Neural cell (in vitro differentiated cells): ENCODE results near the gene P2RY8. TPM values are rescaled to one million over a fixed set of nuclear protein-coding genes. Genes with fewer than 3 reads are reported as not detected.

Source experiments
- H2AFZ ChIP-seq: fragments of 200-600, 300-800 bp; sonication (generic), shearing (Covaris generic); 2 replicates; pipeline ENCODE4 v1.6.0; 2014; ENCODE audit warnings: low read depth, mild to moderate bottlenecking, antibody characterized with exemption, low read length, moderate library complexity
- H3F3A ChIP-seq: fragments of 200-600 bp; shearing (Covaris generic); 2 replicates; pipeline ENCODE4 v1.6.1; 2016; ENCODE audit warnings: mild to moderate bottlenecking, moderate library complexity, mixed read lengths, antibody characterized with exemption, low read length; ENCODE audit not compliant: insufficient read depth, poor library complexity, severe bottlenecking
- H3K27ac ChIP-seq: fragments of 200-600, 300-800 bp; sonication (generic), shearing (Covaris generic); 2 replicates; pipeline ENCODE4 v1.5.1; 2014; ENCODE audit warnings: mild to moderate bottlenecking, low read length, moderate library complexity
- H3K27me3 ChIP-seq: fragments of 300-800, 200-600 bp; sonication (generic), shearing (Covaris generic); 2 replicates; pipeline ENCODE4 v1.6.0; 2014; ENCODE audit warnings: mild to moderate bottlenecking, low read depth, low read length, moderate library complexity; ENCODE audit not compliant: insufficient read depth
- H3K36me3 ChIP-seq: fragments of 300-800, 200-600 bp; sonication (generic), shearing (Covaris generic); 2 replicates; pipeline ENCODE4 v1.5.1; 2014; ENCODE audit warnings: mild to moderate bottlenecking, antibody characterized with exemption, low read length, moderate library complexity; ENCODE audit not compliant: insufficient read depth
- H3K4me2 ChIP-seq: fragments of 300-800, 200-600 bp; sonication (generic), shearing (Covaris generic); 2 replicates; pipeline ENCODE4 v1.6.0; 2014; ENCODE audit warnings: mild to moderate bottlenecking, low read length
- H3K4me3 ChIP-seq: fragments of 300-800, 200-600 bp; sonication (generic), shearing (Covaris generic); 2 replicates; pipeline ENCODE4 v1.5.1; 2014; ENCODE audit warnings: mild to moderate bottlenecking, low read length, moderate library complexity
- H3K79me2 ChIP-seq: fragments of 200-600 bp; shearing (Covaris generic); replicated peaks from 2 replicates; pipeline ENCODE4 v1.6.0; 2014; ENCODE audit warnings: mild to moderate bottlenecking, low read length, moderate library complexity; ENCODE audit not compliant: insufficient read depth
- H3K9ac ChIP-seq: fragments of 300-800, 200-600 bp; sonication (generic), shearing (Covaris generic); 2 replicates; pipeline ENCODE4 v1.6.1; 2016; ENCODE audit warnings: mild to moderate bottlenecking, low read length, mixed read lengths
- H3K9me2 ChIP-seq: fragments of 200-600 bp; shearing (Covaris generic); 2 replicates; pipeline ENCODE4 v1.6.1; 2016; ENCODE audit warnings: mild to moderate bottlenecking, low read length, mixed read lengths; ENCODE audit not compliant: insufficient read depth
- H3K9me3 ChIP-seq: fragments of 200-600, 300-800 bp; sonication (generic), shearing (Covaris generic); 2 replicates; pipeline ENCODE4 v1.6.1; 2016; ENCODE audit warnings: mild to moderate bottlenecking, mixed run types, low read length, moderate library complexity, mixed read lengths
- H4K20me1 ChIP-seq: fragments of 200-600 bp; shearing (Covaris generic); 2 replicates; pipeline ENCODE4 v1.6.1; 2016; ENCODE audit warnings: mild to moderate bottlenecking, mixed run types; ENCODE audit not compliant: insufficient read depth
- CTCF ChIP-seq: fragments of 450-650 bp; IDR thresholded peaks from 2 replicates; pipeline ENCODE4 v1.5.1; 2014; ENCODE audit warnings: antibody characterized with exemption, mild to moderate bottlenecking, moderate library complexity; ENCODE audit not compliant: poor library complexity, severe bottlenecking
- EP300 ChIP-seq: fragments of 450-650 bp; conservative IDR thresholded peaks from 2 replicates; pipeline ENCODE4 v1.6.1; 2014; ENCODE audit warnings: antibody characterized with exemption, mild to moderate bottlenecking, moderate library complexity; ENCODE audit not compliant: poor library complexity, severe bottlenecking
- EZH2 ChIP-seq: fragments of 200-600, 300-800 bp; shearing (Covaris generic), sonication (generic); IDR thresholded peaks from 2 replicates; pipeline ENCODE4 v1.6.1; 2014; ENCODE audit warnings: antibody characterized with exemption, low read length, borderline replicate concordance, mild to moderate bottlenecking; ENCODE audit not compliant: insufficient read depth, poor library complexity, severe bottlenecking
- MXI1 ChIP-seq: fragments of 450-650 bp; conservative IDR thresholded peaks from 2 replicates; pipeline ENCODE4 v1.6.1; 2014; ENCODE audit warnings: antibody characterized with exemption, mild to moderate bottlenecking; ENCODE audit not compliant: poor library complexity, severe bottlenecking
- POLR2AphosphoS5 ChIP-seq: IDR thresholded peaks from 2 replicates; pipeline ENCODE4 v1.6.1; 2012
- RAD21 ChIP-seq: fragments of 450-650 bp; conservative IDR thresholded peaks from 2 replicates; pipeline ENCODE4 v1.6.1; 2014; ENCODE audit warnings: antibody characterized with exemption, mild to moderate bottlenecking, moderate library complexity
- REST ChIP-seq: IDR thresholded peaks from 2 replicates; pipeline ENCODE4 v1.6.1; 2012; ENCODE audit warnings: borderline replicate concordance
- SMC3 ChIP-seq: fragments of 450-650 bp; conservative IDR thresholded peaks from 2 replicates; pipeline ENCODE4 v1.6.1; 2014; ENCODE audit warnings: antibody characterized with exemption, mild to moderate bottlenecking, moderate library complexity; ENCODE audit not compliant: poor library complexity
- TAF1 ChIP-seq: IDR thresholded peaks from 2 replicates; pipeline ENCODE4 v1.6.1; 2012; ENCODE audit warnings: low read depth
- polyA plus RNA-seq: library from polyadenylated mRNA; depleted of rRNA; stranded (reverse); fragments of >200 nt; gene quantifications from 2 replicates; pipeline ENCODE4 v1.2.3, GENCODE V29; 2014

The P2RY8 gene
- polyA plus RNA-seq, 1 donor from 2014 or later, result not detected

- Histone ChIP-seq H3K4me3 (no peak overlapping the region), H3K27ac (no peak overlapping the region), H3K9me2 (no peaks in the 10 kb centered on the region), H3K36me3 (no peaks in the 10 kb centered on the region), H3K9me3 (peaks cover 5% of the 10 kb centered on the region), H3K79me2 (no peaks in the 10 kb centered on the region), H3F3A (no peaks in the 10 kb centered on the region), H3K9ac (no peak overlapping the region), H3K4me2 (no peak overlapping the region), H4K20me1 (no peaks in the 10 kb centered on the region), H2AFZ (no peak overlapping the region), H3K27me3 (no peaks in the 10 kb centered on the region)
- no peak for TF ChIP-seq MXI1
- no peak for TF ChIP-seq SMC3
- TF ChIP-seq TAF1, result no peak
- no peak for TF ChIP-seq POLR2AphosphoS5
- no peak for TF ChIP-seq REST
- no peak for TF ChIP-seq EP300
- no peak for TF ChIP-seq CTCF
- TF ChIP-seq EZH2, result no peak
- no peak for TF ChIP-seq RAD21
These were observed 93.4 kb downstream of the P2RY8 start for GRCh38 chrX:1443496-1444075.

DNA sequence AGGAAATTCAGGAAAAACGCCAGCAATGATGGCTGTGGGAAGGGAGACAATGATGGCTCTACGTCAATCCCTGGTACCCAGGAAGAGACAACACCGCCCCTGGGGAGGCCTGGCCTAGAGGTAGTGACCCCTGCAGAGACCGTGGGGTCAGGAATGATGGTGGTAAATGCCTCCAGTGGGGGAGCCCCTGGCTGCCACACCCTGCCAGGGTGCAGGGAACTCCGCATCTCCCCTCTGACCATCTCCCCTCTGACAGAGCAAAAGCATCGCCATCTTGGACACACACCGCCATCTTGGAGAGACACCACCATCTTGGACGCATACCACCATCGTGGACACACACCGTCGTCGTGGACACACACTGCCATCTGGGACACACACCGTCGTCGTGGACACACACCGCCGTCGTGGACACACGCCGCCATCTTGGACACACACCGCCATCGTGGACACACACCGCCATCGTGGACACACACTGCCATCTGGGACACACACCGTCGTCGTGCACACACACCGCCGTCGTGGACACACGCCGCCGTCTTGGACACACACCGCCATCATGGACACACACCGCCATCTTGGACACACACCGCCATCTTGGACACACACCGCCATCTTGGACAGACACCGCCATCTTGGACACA lies 94.1 kb downstream of the P2RY8 start:
- Histone ChIP-seq H3K9ac (no peak overlapping the region), H3K9me2 (no peaks in the 10 kb centered on the region), H3K4me3 (no peak overlapping the region), H3K4me2 (no peak overlapping the region), H3K79me2 (no peaks in the 10 kb centered on the region), H3K27ac (no peak overlapping the region), H3F3A (no peaks in the 10 kb centered on the region), H4K20me1 (no peaks in the 10 kb centered on the region), H3K36me3 (no peaks in the 10 kb centered on the region), H2AFZ (no peak overlapping the region), H3K9me3 (peaks cover 5% of the 10 kb centered on the region), H3K27me3 (no peaks in the 10 kb centered on the region)
- TF ChIP-seq SMC3, result no peak
- TF ChIP-seq CTCF, result no peak
- TF ChIP-seq EP300, result no peak
- TF ChIP-seq POLR2AphosphoS5, result no peak
- TF ChIP-seq TAF1, result no peak
- no peak for TF ChIP-seq RAD21
- no peak for TF ChIP-seq EZH2
- TF ChIP-seq MXI1, result no peak
- no peak for TF ChIP-seq REST
